SKM-1 (cell line): ENCODE measurements around the gene CD151.

Experiments used
- DNase-seq: peaks from one replicate; lab custom pipeline; 2025; ENCODE audit not compliant: unreplicated experiment; lab: John Stamatoyannopoulos, UW

Gene CD151

GRCh38 chr11:827897-828192 lies 4.9 kb upstream of the CD151 start, which contains the start of gene CRACR2B:
Gene CRACR2B (plus strand): TSS chr11:827919. CDS start chr11:828608, 689 bp downstream.
- DNase-seq: no peak

GRCh38 chr11:828506-829175 lies 4.1 kb upstream of the CD151 start:
- no peak for DNase-seq

- DNase-seq: no peak
Observed at GRCh38 chr11:829176-829846, 3.4 kb upstream of the CD151 start.

GRCh38 chr11:829847-830294 lies 2.9 kb upstream of the CD151 start:
- DNase-seq: no peak

- no peak for DNase-seq
Observed at GRCh38 chr11:830295-831117, 2.2 kb upstream of the CD151 start.

- no peak for DNase-seq
Observed at GRCh38 chr11:831118-831864, 1.5 kb upstream of the CD151 start.

- no peak for DNase-seq
Observed at GRCh38 chr11:831961-832528, 707 bp upstream of the CD151 start.

- no peak for DNase-seq
Observed at GRCh38 chr11:833114-833791, 501 bp downstream of the CD151 start.

GRCh38 chr11:833849-834311 lies 1.1 kb downstream of the CD151 start:
- DNase-seq: no peak

GRCh38 chr11:834371-835316 lies 1.9 kb downstream of the CD151 start:
- no peak for DNase-seq

- no peak for DNase-seq
Observed at GRCh38 chr11:836274-836673, 3.5 kb downstream of the CD151 start.

- DNase-seq: no peak
Observed at GRCh38 chr11:836700-837099, 3.9 kb downstream of the CD151 start.

GRCh38 chr11:837189-837989 lies 4.6 kb downstream of the CD151 start:
- DNase-seq: no peak

GRCh38 chr11:837990-838307 lies 5.2 kb downstream of the CD151 start:
- no peak for DNase-seq

- DNase-seq: no peak
Observed at GRCh38 chr11:838441-839279, 5.9 kb downstream of the CD151 start.

GRCh38 chr11:839280-839623 lies 6.5 kb downstream of the CD151 start:
- no peak for DNase-seq

- DNase-seq: no peak
Observed at GRCh38 chr11:839875-840617, 7.3 kb downstream of the CD151 start.
